Activated naive CD8-positive, alpha-beta T cell treated with anti-CD3 and anti-CD28 coated beads, Interleukin-2, amount 10 ng/mL, durations not matched to agents 7 days and 5 days (primary cell): ENCODE results near the gene HDAC1. TPM values are rescaled to one million over a fixed set of nuclear protein-coding genes. Genes with fewer than 3 reads are reported as not detected.

Experiments
- ATAC-seq: fragments of 150-1000 bp; cut with Tn5 transposase; one replicate; pipeline ENCODE4 v1.10.0; 2021; ENCODE audit warnings: low read depth, moderate library complexity
- POLR2A ChIA-PET: fragments of 350-600 bp; sonication (Branson Sonifier 250); formaldehyde crosslinking; loops from one replicate; lab custom pipeline; 2021; ENCODE audit warnings: antibody characterized with exemption; lab: Charles Lee
- DNase-seq: peaks from one replicate; pipeline ENCODE4 v3.0.0; 2021
- H3K27ac Mint-ChIP-seq: one replicate; pipeline ENCODE4 v1.8.0; 2022; ENCODE audit warnings: mild to moderate bottlenecking, mixed read lengths
- H3K27me3 Mint-ChIP-seq: one replicate; pipeline ENCODE4 v1.8.0; 2022; ENCODE audit warnings: mild to moderate bottlenecking, moderate library complexity, mixed read lengths
- H3K36me3 Mint-ChIP-seq: one replicate; pipeline ENCODE4 v1.8.0; 2021; ENCODE audit warnings: mild to moderate bottlenecking, mixed read lengths
- H3K4me1 Mint-ChIP-seq: one replicate; pipeline ENCODE4 v1.8.0; 2021; ENCODE audit warnings: mixed read lengths
- H3K4me3 Mint-ChIP-seq: one replicate; pipeline ENCODE4 v1.8.0; 2022; ENCODE audit warnings: mild to moderate bottlenecking, moderate library complexity, mixed read lengths
- H3K9me3 Mint-ChIP-seq: one replicate; pipeline ENCODE4 v1.8.0; 2021; ENCODE audit warnings: mixed read lengths
- total RNA-seq, 2 experiments: library from RNA; stranded (reverse); gene quantifications; one replicate each; pipeline ENCODE4 v1.2.3, GENCODE V29; 2021

Gene HDAC1
- total RNA-seq, 2 experiments from 2014 or later = 195 to 197 TPM

GRCh38 chr1:32318127-32318869, 26.4 kb downstream of the HDAC1 start:
- Mint-ChIP-seq H3K27me3 (no peaks in the 10 kb centered on the region), H3K36me3 (peaks cover 19% of the 10 kb centered on the region), H3K27ac (no peak overlapping the region), H3K9me3 (no peaks in the 10 kb centered on the region), H3K4me3 (no peak overlapping the region), H3K4me1 (peaks cover 29% of the 10 kb centered on the region)
- DNase-seq (no peak), ATAC-seq (no peak)
- POLR2A ChIA-PET = interaction anchor here (1.2 kb wide), 1 partner anchor 95 kb away, joined by 3 read pairs; no protein-coding TSS in a partner anchor

- peak; percentile 86 for ATAC-seq
- peak overlapping the region; percentile 48 for H3K4me3 Mint-ChIP-seq
- peak overlapping the region; percentile 75 for H3K27ac Mint-ChIP-seq
- POLR2A ChIA-PET = interaction anchor here (0.7 to 1.8 kb wide), 13 partner anchors 14 to 125 kb away, joined by 3 to 12 read pairs (median 3); partner anchors contain the start of genes BSDC1, HDAC1, IQCC and MARCKSL1
- no peaks in the 10 kb centered on the region for H3K9me3 Mint-ChIP-seq
- peaks cover 22% of the 10 kb centered on the region for H3K36me3 Mint-ChIP-seq
- no peak for DNase-seq
- no peaks in the 10 kb centered on the region for H3K27me3 Mint-ChIP-seq
- H3K4me1 Mint-ChIP-seq = peaks cover 29% of the 10 kb centered on the region
These were observed 29.9 kb downstream of the HDAC1 start for GRCh38 chr1:32321712-32322291.

GRCh38 chr1:32327204-32327603, 35.3 kb downstream of the HDAC1 start:
- Mint-ChIP-seq H3K9me3 (no peaks in the 10 kb centered on the region), H3K27ac (no peak overlapping the region), H3K4me3 (no peak overlapping the region), H3K27me3 (no peaks in the 10 kb centered on the region), H3K4me1 (peaks cover 18% of the 10 kb centered on the region), H3K36me3 (peaks cover 48% of the 10 kb centered on the region)
- DNase-seq = no peak
- POLR2A ChIA-PET = no interaction called here
- ATAC-seq = no peak

GRCh38 chr1:32329931-32330466, 38.1 kb downstream of the HDAC1 start:
- H3K4me1 Mint-ChIP-seq = peaks cover 11% of the 10 kb centered on the region
- H3K9me3 Mint-ChIP-seq = no peaks in the 10 kb centered on the region
- no peaks in the 10 kb centered on the region for H3K27me3 Mint-ChIP-seq
- POLR2A ChIA-PET = no interaction called here
- peaks cover 38% of the 10 kb centered on the region for H3K36me3 Mint-ChIP-seq
- H3K27ac Mint-ChIP-seq = peak overlapping the region; percentile 62
- DNase-seq (no peak), ATAC-seq (no peak)
- no peak overlapping the region for H3K4me3 Mint-ChIP-seq

GRCh38 chr1:32330558-32331151, 38.8 kb downstream of the HDAC1 start:
- peaks cover 35% of the 10 kb centered on the region for H3K36me3 Mint-ChIP-seq
- H3K9me3 Mint-ChIP-seq = no peaks in the 10 kb centered on the region
- POLR2A ChIA-PET = no interaction called here

GRCh38 chr1:32331549-32331948, 39.7 kb downstream of the HDAC1 start:
- Mint-ChIP-seq H3K27ac (no peak overlapping the region), H3K36me3 (peaks cover 33% of the 10 kb centered on the region), H3K4me3 (no peak overlapping the region), H3K9me3 (no peaks in the 10 kb centered on the region), H3K27me3 (no peaks in the 10 kb centered on the region), H3K4me1 (peaks cover 12% of the 10 kb centered on the region)
- POLR2A ChIA-PET = interaction anchor here (0.6 kb wide), 1 partner anchor 66 kb away, joined by 4 read pairs; no protein-coding TSS in a partner anchor
- no peak for ATAC-seq
- DNase-seq = no peak

More at GRCh38 chr1:32330558-32331151, 38.8 kb downstream of the HDAC1 start:
- no peaks in the 10 kb centered on the region for H3K27me3 Mint-ChIP-seq
- H3K4me1 Mint-ChIP-seq = peaks cover 12% of the 10 kb centered on the region
- H3K27ac Mint-ChIP-seq = no peak overlapping the region
- DNase-seq (no peak), ATAC-seq (no peak)
- H3K4me3 Mint-ChIP-seq = no peak overlapping the region

- Mint-ChIP-seq H3K9me3 (no peaks in the 10 kb centered on the region), H3K27ac (peak overlapping the region; percentile 54), H3K4me1 (peaks cover 19% of the 10 kb centered on the region)
These were observed 40.6 kb downstream of the HDAC1 start for GRCh38 chr1:32332290-32333079.

GRCh38 chr1:32333251-32333963, 41.5 kb downstream of the HDAC1 start:
- POLR2A ChIA-PET = interaction anchor here (0.6 to 1.0 kb wide), 3 partner anchors 62 to 127 kb away, joined by 3 to 4 read pairs (median 3); no protein-coding TSS in a partner anchor
- no peak overlapping the region for H3K4me3 Mint-ChIP-seq

More at GRCh38 chr1:32332290-32333079, 40.6 kb downstream of the HDAC1 start:
- no peak for DNase-seq
- POLR2A ChIA-PET = interaction anchor here (0.6 kb wide), 2 partner anchors 61 to 67 kb away, joined by 4 read pairs; no protein-coding TSS in a partner anchor
- no peak for ATAC-seq
- H3K27me3 Mint-ChIP-seq = no peaks in the 10 kb centered on the region
- H3K4me3 Mint-ChIP-seq = no peak overlapping the region
- peaks cover 29% of the 10 kb centered on the region for H3K36me3 Mint-ChIP-seq

GRCh38 chr1:32334274-32334861, 42.5 kb downstream of the HDAC1 start:
- H3K9me3 Mint-ChIP-seq = no peaks in the 10 kb centered on the region
- ATAC-seq (no peak), DNase-seq (no peak)
- POLR2A ChIA-PET = interaction anchor here (0.8 kb wide), 1 partner anchor 119 kb away, joined by 3 read pairs; no protein-coding TSS in a partner anchor
- no peak overlapping the region for H3K27ac Mint-ChIP-seq
- H3K27me3 Mint-ChIP-seq = peaks cover 7% of the 10 kb centered on the region
- peak overlapping the region; percentile 85 for H3K4me3 Mint-ChIP-seq
- peaks cover 18% of the 10 kb centered on the region for H3K36me3 Mint-ChIP-seq
- peaks cover 27% of the 10 kb centered on the region for H3K4me1 Mint-ChIP-seq

More at GRCh38 chr1:32333251-32333963, 41.5 kb downstream of the HDAC1 start:
- Mint-ChIP-seq H3K36me3 (peaks cover 25% of the 10 kb centered on the region), H3K27me3 (peaks cover 6% of the 10 kb centered on the region), H3K27ac (no peak overlapping the region), H3K9me3 (no peaks in the 10 kb centered on the region), H3K4me1 (peaks cover 24% of the 10 kb centered on the region)
- DNase-seq = no peak
- ATAC-seq = no peak

- peaks cover 24% of the 10 kb centered on the region for H3K4me1 Mint-ChIP-seq
- H3K27me3 Mint-ChIP-seq = peaks cover 7% of the 10 kb centered on the region
- H3K36me3 Mint-ChIP-seq = peaks cover 14% of the 10 kb centered on the region
- peak overlapping the region; percentile 85 for H3K4me3 Mint-ChIP-seq
- H3K9me3 Mint-ChIP-seq = no peaks in the 10 kb centered on the region
- POLR2A ChIA-PET = interaction anchor here (1.0 to 3.8 kb wide), 15 partner anchors 11 to 323 kb away, joined by 3 to 33 read pairs (median 9); partner anchors contain the start of genes HDAC1, IQCC and KPNA6
- peak; percentile 38 for ATAC-seq
- H3K27ac Mint-ChIP-seq = no peak overlapping the region
- peak; percentile 74 for DNase-seq
These were observed 43.1 kb downstream of the HDAC1 start for GRCh38 chr1:32334864-32335534.

GRCh38 chr1:32335535-32335789, 43.6 kb downstream of the HDAC1 start:
- H3K27ac Mint-ChIP-seq = no peak overlapping the region
- H3K4me1 Mint-ChIP-seq = peaks cover 24% of the 10 kb centered on the region
- no peak overlapping the region for H3K4me3 Mint-ChIP-seq
- DNase-seq = no peak
- POLR2A ChIA-PET = interaction anchor here (0.9 to 3.8 kb wide), 26 partner anchors 10 to 547 kb away, joined by 3 to 33 read pairs (median 8); partner anchors contain the start of genes BSDC1, CCDC28B, FAM229A and HDAC1
- peaks cover 7% of the 10 kb centered on the region for H3K27me3 Mint-ChIP-seq
- no peaks in the 10 kb centered on the region for H3K9me3 Mint-ChIP-seq
- H3K36me3 Mint-ChIP-seq = peaks cover 14% of the 10 kb centered on the region
- peak; percentile 19 for ATAC-seq
